ENCODE results near the gene RTBDN.

Gene RTBDN

GRCh38 chr19:12834566-12834943 is at the start of gene RTBDN:
TSS of gene RTBDN (minus strand) at chr19:12834579. CDS start at chr19:12829979, 4,600 bp downstream.
- no peak for DNase-seq (ENCODE audit: low read depth in 2 of 2)

- no peak for DNase-seq (ENCODE audit: low read depth in 2 of 2)
These were observed 48.2 kb upstream of the RTBDN start for GRCh38 chr19:12882589-12882988.

GRCh38 chr19:12881172-12881808 is 46.9 kb upstream of the RTBDN start, which contains the start of gene DNASE2:
TSS of gene DNASE2 (minus strand) at chr19:12881449. CDS start at chr19:12881375, 74 bp downstream.
- DNase-seq (ENCODE audit: low read depth in 2 of 2) = peak; percentile 78 to 83

GRCh38 chr19:12880551-12881171 is 46.3 kb upstream of the RTBDN start:
- DNase-seq (ENCODE audit: low read depth in 2 of 2) = no peak

GRCh38 chr19:12875086-12875485 is 40.7 kb upstream of the RTBDN start:
- DNase-seq (ENCODE audit: low read depth in 2 of 2) = no peak

- no peak for DNase-seq (ENCODE audit: low read depth in 2 of 2)
These were observed 39.7 kb upstream of the RTBDN start for GRCh38 chr19:12873891-12874745.

- peak in 1 of 2 donors; percentile 54 for DNase-seq (ENCODE audit: low read depth in 2 of 2)
These were observed 38.8 kb upstream of the RTBDN start for GRCh38 chr19:12872941-12873890.

- no peak for DNase-seq (ENCODE audit: low read depth in 2 of 2)
These were observed 37.9 kb upstream of the RTBDN start for GRCh38 chr19:12872255-12872654.

GRCh38 chr19:12871681-12872080 is 37.3 kb upstream of the RTBDN start:
- no peak for DNase-seq (ENCODE audit: low read depth in 2 of 2)

- no peak for DNase-seq (ENCODE audit: low read depth in 2 of 2)
These were observed 34.2 kb upstream of the RTBDN start for GRCh38 chr19:12868540-12869112.

- DNase-seq (ENCODE audit: low read depth in 2 of 2) = peak; percentile 46 to 47
These were observed 33.0 kb upstream of the RTBDN start for GRCh38 chr19:12867120-12868099.

- DNase-seq (ENCODE audit: low read depth in 2 of 2) = no peak
These were observed 32.2 kb upstream of the RTBDN start for GRCh38 chr19:12866416-12867119.

- no peak for DNase-seq (ENCODE audit: low read depth in 2 of 2)
These were observed 31.5 kb upstream of the RTBDN start for GRCh38 chr19:12865746-12866415.

- no peak for DNase-seq (ENCODE audit: low read depth in 2 of 2)
These were observed 30.6 kb upstream of the RTBDN start for GRCh38 chr19:12864721-12865715.

- DNase-seq (ENCODE audit: low read depth in 2 of 2) = no peak
These were observed 29.8 kb upstream of the RTBDN start for GRCh38 chr19:12864143-12864542.

GRCh38 chr19:12859546-12859945 is 25.2 kb upstream of the RTBDN start:
- DNase-seq (ENCODE audit: low read depth in 2 of 2) = no peak

Measured in stimulated activated CD8-positive, alpha-beta memory T cell treated with anti-CD3 and anti-CD28 coated beads, Interleukin-7, amount 100 ng/mL, for 4 hours (primary cell).